Measurements from ENCODE around the gene SLC35F4.

SLC35F4 gene

DNA sequence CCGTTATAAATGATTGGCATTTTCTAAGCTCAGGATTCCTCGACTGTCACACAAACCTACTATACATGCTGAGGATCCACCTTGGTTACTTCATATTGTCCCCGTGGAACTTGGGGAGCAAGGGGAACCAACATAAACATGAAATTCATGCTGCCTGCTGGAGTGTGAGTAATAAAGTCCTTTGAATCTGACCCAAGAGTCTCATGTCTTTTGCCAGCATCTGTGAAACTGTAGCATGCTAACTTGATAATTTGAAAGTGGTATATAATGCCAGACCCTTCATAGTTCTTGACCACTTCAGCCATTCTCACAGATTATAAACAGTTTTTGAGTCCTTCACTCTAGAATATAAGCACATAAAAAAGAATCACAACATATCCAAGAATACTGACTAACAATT, 17.1 kb downstream of the SLC35F4 start:
- no peak for DNase-seq (ENCODE audit: low read depth in 3 of 3, low spot score in 1 of 3)

DNA sequence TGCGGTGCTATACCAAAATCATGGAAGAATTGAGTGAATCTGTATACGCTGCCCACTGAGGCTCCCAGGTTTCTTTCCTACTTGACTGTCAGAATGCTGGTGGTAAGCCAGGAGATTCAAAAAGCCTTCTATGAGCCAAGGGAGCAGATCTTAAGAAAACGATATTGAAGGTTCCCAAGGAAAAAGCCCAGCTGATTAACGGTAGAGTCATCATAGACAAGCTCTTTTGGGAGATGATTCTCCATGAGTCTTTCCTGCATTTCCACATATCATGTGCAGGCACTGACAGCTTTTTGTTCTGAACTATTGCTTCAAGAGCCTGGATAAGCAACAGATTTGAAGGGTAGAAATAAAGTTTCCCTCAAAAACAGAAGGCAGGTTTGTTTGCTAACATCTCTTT, 17.5 kb downstream of the SLC35F4 start:
- DNase-seq (ENCODE audit: low read depth in 3 of 3, low spot score in 1 of 3), result no peak

DNA sequence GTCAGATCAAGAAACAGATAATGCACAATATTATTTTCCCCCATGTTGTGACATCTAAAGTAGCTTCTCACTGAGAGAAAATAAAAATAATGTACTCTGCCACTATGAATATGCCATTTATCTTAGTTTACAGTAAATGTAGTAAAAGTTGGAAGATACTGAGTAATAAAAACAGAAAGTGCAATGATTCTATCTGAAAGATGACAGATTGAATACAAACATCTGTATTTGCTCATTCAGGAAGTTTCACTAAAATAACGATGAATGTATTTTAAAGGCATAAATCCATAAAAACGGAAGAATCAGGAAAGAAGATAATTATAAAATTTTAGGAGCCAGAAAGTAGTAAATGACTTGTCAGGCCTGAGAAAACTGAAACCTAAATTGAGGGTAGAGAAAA, 18.2 kb downstream of the SLC35F4 start:
- DNase-seq (ENCODE audit: low read depth in 3 of 3, low spot score in 1 of 3), result no peak

- no peak for DNase-seq (ENCODE audit: low read depth in 3 of 3, low spot score in 1 of 3)
These were observed 18.8 kb downstream of the SLC35F4 start for GRCh38 chr14:57847096-57847495.

DNA sequence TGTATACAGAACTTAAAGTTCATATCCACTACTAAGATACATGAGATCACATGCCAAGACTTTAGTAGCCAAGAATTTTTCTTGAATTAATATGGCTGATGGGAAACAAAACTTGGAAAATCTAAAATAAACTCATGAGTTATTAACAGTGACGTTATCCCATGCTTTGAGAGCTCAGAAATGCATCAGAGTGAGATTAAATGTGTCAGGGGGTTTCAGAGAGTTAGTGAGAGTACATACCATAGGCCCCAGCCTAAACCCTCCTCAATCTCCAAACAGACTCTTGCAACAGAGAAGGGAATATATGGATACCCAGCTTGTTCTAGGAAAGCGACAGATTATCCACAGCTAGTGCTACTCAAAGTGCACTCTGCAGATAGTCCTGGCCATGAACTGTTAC, 19.3 kb downstream of the SLC35F4 start:
- DNase-seq (ENCODE audit: low read depth in 3 of 3, low spot score in 1 of 3), result no peak

DNA sequence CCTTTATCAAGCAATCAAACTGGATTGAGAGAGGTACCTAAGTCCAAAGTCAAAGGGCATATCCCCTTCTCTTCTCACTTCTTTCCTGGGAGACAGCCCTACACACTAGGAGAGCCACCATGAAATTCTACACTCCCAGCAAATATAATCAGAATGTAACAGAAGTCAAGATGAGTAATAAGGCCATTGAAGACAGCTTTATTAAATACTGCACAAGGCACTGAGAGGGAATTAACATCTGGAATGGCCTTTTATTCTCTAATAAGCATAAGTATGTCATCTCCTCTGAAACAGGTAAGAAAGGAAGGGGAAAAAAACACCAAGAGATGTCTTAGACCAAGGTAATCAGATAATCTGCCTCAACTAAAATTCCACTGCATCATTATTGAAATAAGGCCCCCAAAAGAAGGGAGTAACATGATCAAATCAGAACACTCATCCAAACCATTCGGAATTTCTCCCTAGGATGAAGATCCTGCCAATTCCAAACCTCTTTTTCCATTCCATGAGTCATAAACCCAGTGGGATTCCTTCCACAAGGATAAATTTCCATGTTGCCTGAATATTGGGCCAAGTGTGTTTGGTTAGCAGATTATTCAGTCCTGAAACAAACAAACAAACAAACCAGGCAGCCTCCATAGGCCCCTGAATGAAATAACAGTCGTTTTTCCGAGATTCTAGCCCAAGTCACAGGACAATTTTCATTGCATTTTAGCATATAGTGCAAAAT, 19.9 kb downstream of the SLC35F4 start:
- no peak for DNase-seq (ENCODE audit: low read depth in 3 of 3, low spot score in 1 of 3)

GRCh38 chr14:57845316-57845715, 20.6 kb downstream of the SLC35F4 start:
- no peak for DNase-seq (ENCODE audit: low read depth in 3 of 3, low spot score in 1 of 3)

- no peak for DNase-seq (ENCODE audit: low read depth in 3 of 3, low spot score in 1 of 3)
These were observed 28.6 kb downstream of the SLC35F4 start for GRCh38 chr14:57837267-57837666.

DNA sequence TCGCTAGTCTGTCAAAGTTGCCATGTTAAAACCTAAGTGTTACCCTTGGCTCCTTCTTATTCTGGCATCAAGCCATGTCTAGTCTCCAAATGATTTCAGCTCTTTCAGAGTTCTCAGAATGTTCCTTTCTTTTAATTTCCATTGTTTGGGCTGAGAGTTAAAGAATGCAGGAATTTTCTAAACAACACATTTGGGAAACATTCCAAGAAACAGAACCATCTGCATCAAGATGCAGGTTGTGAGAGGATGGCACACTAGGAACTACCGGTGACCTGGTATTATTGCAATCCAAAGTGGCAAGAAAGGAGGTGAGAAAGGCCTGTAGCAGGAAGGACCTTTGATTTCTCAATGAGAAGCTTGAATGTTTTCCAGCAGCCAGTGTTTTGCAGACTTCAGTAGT, 30.1 kb downstream of the SLC35F4 start:
- DNase-seq (ENCODE audit: low read depth in 3 of 3, low spot score in 1 of 3), result no peak

DNA sequence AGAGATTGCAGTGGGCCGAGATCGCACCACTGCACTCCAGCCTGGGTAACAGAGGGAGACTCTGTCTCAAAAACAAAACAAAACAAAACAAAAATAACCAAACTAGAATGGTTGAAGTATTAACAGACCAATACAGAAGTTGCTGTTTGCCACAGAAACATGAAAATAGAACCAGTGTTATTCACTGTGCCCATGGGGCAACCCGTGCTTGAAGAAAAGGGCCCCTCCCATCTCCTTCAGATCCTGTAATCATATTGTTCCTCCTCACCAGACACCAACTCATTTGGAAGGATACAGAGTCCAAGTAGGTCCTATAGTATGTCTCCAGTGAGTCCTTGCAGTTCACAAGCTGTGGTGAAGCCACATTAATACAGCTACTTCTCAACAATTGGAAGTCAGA, 30.9 kb downstream of the SLC35F4 start:
- no peak for DNase-seq (ENCODE audit: low read depth in 3 of 3, low spot score in 1 of 3)

- DNase-seq (ENCODE audit: low read depth in 3 of 3, low spot score in 1 of 3), result no peak
These were observed 31.8 kb downstream of the SLC35F4 start for GRCh38 chr14:57834001-57834598.

GRCh38 chr14:57833323-57833722, 32.6 kb downstream of the SLC35F4 start:
- DNase-seq (ENCODE audit: low read depth in 3 of 3, low spot score in 1 of 3), result no peak

DNA sequence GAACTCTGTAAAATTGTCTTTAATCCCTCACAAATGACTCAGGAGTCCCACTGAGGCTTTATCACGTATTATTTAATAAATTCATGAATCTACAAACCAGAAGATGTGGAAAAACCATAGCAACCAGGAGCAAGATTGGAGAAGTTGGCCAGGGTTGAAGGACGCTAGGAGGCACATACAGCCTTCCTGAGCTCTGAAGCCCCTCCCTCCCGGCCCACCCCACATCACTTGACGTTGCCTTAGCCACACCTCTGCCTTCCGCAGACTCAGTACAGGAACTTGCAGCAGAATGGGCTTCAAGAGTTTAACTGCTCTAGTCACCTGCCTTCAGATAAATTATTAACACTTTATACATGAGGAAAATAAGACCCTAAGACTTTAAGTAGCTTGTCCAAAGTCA, 33.9 kb downstream of the SLC35F4 start:
- no peak for DNase-seq (ENCODE audit: low read depth in 3 of 3, low spot score in 1 of 3)

DNA sequence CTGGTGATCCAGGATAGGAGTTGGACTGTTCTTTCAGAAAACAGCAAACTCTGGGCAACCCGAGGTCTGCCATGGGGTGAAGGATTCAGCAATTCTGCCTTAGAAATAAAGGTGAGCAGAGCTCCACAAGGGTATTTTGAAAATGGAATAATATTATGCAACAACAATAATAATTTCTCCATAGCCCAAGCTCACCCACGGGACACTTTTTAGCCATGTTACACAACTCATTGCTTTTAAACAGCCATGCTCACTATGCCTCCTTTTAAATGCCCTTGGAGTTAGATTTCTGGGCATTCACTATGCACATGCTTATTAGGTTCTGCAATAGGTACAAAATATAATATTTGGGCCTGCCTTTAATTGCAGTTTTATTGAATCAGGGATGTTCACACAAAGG, 37.2 kb downstream of the SLC35F4 start:
- DNase-seq (ENCODE audit: low read depth in 3 of 3, low spot score in 1 of 3), result no peak

DNA sequence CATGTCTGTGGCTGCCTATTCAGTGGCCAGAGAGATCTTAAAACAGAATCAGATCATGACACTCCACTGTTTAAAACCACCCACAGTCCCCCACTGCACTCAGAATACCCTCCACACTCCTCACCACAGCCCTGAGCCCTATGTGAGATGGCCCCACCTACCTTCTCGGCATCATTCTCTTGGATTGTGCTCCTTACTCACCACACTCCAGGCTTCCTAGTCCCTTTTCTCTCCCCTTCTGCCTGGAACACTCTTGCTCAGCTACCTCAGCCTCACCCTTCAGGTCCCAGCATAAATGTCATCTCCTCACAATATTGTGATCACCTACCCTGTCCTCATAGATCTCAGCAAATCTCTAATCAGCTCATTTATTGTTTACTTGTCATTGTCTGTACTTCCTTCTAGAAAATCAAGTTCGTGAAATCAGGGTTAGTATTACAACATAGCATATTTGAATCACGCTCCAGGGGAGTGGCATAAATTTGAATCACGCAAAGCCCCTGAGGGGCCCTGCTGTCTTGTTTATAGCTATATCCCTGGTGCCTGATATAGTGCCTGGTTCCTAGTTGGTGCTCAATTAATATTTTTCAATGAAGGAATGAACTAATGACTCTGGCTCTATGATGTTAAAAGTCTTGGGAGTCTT, 42.8 kb downstream of the SLC35F4 start:
- DNase-seq (ENCODE audit: low read depth in 3 of 3, low spot score in 1 of 3), result no peak

DNA sequence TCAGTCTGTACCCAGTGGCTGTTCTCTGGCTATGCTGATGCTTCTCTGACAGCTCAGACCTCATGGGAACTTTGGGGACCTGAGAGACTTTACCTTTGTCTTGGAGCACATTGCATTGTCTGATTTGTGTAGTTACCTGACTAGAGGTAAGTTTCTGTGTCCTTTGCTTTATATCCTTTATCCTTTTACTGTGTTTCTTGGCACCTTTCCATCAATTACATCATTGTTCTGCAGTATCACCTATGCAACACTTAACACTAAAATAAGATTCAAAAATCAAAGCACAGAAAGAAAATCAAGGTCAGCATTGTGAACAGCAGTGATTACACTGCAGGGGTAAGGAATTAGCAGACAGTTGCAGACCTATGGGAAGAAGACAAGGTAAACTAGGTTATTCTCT, 43.8 kb downstream of the SLC35F4 start:
- no peak for DNase-seq (ENCODE audit: low read depth in 3 of 3, low spot score in 1 of 3)

DNA sequence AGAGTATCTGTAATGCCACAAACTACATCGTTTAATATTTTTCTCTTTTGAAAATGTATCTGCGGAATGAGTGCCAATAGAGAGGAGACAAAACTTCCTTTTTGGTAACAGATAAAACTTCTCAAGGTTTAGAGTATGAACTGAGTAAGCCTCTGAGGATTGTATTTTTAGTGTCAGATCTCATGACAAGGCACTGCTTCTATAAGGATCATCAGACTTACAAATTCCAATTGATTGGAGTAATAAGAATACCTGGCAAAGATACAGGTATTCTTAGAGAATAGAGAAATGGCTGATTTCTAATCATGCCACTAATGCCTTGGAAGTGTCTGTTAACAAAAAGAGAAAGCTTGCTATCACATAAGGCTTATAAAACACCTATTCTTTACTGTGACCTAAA, 45.3 kb downstream of the SLC35F4 start:
- DNase-seq (ENCODE audit: low read depth in 3 of 3, low spot score in 1 of 3), result no peak

GRCh38 chr14:57818511-57818910, 47.4 kb downstream of the SLC35F4 start:
- no peak for DNase-seq (ENCODE audit: low read depth in 3 of 3, low spot score in 1 of 3)

- no peak for DNase-seq (ENCODE audit: low read depth in 3 of 3, low spot score in 1 of 3)
These were observed 49.2 kb downstream of the SLC35F4 start for GRCh38 chr14:57816568-57817284.

DNA sequence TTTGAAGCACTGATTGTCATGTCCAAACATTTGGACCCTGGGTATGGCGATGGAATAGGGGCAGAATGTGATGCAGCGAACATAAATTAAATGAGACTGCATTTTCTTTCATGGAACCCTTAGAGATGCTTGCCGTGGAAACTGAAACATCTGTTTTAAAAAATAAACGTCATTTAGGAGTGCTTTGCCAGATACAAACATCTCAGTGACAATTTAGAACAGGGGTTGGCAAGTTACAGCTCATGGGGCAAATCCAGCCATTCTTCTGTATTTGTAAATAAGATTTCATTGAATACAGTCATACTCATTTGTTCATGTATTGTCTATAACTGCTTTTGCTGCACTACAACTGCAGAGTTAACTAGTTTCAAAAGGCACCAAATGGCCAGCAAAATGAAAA, 51.2 kb downstream of the SLC35F4 start:
- no peak for DNase-seq (ENCODE audit: low read depth in 3 of 3, low spot score in 1 of 3)

DNA sequence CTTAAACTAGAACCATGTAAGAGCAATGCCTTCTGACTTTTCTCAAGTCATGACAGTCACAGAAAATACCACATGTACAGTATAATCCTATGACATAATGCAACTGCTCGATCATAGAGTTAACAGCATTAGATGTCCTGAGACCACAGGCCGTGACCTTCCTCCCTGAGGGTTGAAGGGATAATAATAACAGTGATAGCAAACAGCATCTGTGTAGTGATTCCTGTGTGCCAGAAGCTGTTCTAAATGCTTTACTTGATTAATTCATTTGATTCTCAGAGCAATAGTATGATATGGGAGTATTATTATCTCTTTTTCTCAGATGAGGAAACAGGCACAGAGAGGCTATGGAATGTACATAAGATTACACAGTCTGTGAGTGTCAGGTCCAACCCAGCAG, 53.2 kb downstream of the SLC35F4 start:
- DNase-seq (ENCODE audit: low read depth in 3 of 3, low spot score in 1 of 3), result no peak

DNA sequence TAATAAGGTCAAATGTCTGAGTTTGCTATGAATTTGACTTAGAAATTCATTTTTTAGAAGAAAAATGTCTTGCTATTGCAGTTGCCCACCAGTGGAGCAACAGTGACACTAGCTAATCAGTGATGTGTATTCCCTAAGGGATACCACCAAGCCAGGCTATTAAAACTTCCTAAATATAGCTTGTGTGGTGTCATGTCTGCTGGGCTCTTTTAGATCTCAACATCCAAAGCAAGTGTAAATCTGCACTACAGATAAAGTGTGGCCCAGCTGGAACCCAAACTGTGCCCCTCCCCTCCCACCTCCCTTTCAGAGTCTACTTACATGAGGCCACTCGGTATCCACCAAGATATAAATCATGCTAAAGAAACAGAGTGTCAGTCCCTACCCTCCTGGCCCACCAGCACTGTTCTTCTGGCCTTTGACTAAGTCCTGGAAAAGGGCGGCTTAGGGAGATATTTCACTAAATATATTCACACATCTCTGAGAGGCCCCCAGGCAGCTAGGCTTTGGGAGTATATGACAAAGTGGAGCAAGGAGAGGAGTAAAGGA, 53.8 kb downstream of the SLC35F4 start:
- no peak for DNase-seq (ENCODE audit: low read depth in 3 of 3, low spot score in 1 of 3)

Data from stimulated activated CD4-positive, alpha-beta T cell treated with anti-CD3 and anti-CD28 coated beads, TNF-alpha, amount 100 ng/mL, for 1 hour (primary cell).